GM20000 (cell line): ENCODE data around the gene DDX39A.
"Not testable (repeated sequence)": the region's sequence is repeated elsewhere in the genome, so short reads cannot be mapped to it uniquely, and the experiment has no call there.

Experiments
- DNase-seq: peaks from one replicate; pipeline ENCODE4 v3.0.0; 2012; ENCODE audit warnings: low spot score
- TF ChIP-seq, protein P1 (sequence below): IDR thresholded peaks from 2 replicates; pipeline ENCODE4 v1.5.1; 2012; ENCODE audit warnings: mild to moderate bottlenecking, control low read depth; ENCODE audit errors: extremely low read depth, missing control alignments

DDX39A gene

DNA sequence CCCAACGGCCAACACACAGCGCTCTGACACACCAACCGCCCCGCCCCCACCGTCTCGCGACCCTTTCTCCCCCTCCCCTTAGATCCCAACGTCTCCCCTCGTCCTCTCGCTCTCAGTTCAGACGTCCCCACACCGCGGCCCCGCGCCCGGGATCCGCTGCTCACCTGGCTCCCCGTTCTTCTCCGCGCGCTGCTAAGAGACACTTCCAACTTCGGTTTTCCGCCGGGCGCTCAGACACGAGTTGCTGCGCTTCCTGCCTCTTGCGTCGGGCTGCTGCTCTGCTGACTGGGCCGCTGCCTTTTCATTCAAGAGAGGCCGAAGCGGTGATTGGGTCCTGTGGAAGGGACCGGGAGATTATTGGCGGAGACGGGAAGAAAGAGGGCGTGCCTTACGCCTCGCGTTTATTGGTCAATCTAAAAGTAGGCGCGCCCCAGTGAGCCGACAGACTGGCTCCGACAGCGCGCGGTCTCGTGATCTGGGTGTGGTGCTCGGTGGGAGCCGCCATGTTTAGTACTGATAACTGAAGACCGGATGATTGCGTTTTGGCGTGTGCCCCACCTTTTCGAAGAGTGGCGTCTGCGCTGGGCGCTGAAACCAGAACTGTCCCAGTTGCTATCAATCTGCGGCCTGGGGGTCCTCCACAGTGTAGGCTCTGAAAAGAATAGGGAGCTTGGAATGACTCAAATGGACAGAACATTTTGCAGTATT lies at the start of gene DDX39A:
Gene DDX39A (minus strand): TSS at position 236 of the 708 bp plus-strand sequence. CDS start 6,121 bp downstream, outside the sequence.
- DNase-seq, result peak; percentile 96
- TF ChIP-seq, protein P1, sequence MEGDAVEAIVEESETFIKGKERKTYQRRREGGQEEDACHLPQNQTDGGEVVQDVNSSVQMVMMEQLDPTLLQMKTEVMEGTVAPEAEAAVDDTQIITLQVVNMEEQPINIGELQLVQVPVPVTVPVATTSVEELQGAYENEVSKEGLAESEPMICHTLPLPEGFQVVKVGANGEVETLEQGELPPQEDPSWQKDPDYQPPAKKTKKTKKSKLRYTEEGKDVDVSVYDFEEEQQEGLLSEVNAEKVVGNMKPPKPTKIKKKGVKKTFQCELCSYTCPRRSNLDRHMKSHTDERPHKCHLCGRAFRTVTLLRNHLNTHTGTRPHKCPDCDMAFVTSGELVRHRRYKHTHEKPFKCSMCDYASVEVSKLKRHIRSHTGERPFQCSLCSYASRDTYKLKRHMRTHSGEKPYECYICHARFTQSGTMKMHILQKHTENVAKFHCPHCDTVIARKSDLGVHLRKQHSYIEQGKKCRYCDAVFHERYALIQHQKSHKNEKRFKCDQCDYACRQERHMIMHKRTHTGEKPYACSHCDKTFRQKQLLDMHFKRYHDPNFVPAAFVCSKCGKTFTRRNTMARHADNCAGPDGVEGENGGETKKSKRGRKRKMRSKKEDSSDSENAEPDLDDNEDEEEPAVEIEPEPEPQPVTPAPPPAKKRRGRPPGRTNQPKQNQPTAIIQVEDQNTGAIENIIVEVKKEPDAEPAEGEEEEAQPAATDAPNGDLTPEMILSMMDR, result no peak

DNA sequence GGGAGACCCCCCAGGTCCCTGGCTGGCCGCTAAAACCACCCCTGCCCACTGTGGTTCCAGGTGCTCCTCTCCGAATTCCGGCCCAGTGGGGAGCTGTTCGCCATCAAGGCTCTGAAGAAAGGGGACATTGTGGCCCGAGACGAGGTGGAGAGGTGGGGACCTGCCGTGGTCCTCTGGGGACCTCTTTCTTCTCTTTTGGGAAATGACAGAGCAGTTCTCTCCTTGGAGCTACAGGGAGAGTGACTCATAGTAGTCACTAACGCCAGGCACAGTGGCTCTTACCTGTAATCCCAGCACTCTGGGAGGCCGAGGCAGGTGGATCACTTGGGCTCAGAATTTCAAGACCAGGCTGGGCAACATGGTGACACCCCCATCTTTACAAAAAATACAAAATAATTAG lies 48.7 kb upstream of the DDX39A start:
- DNase-seq, result peak; percentile 10
- TF ChIP-seq, protein P1, result no peak

DNA sequence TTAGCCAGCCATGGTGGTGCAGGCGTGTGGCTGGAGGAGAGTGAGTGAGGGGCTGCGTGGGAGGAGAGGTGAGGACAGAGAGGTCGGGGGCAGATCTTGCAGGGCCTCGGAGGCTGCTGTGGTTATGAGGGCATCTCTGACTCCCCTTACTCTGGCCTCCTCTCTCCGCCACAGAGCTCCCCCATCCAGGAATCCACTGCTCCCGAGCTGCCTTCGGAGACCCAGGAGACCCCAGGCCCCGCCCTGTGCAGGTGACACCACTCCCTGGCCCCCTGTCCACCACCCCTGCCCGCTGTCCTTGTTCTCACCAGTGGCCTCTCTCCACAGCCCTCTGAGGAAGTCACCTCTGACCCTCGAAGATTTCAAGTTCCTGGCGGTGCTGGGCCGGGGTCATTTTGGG lies 48.2 kb upstream of the DDX39A start:
- DNase-seq, result peak; percentile 8
- TF ChIP-seq, protein P1, result no peak

DNA sequence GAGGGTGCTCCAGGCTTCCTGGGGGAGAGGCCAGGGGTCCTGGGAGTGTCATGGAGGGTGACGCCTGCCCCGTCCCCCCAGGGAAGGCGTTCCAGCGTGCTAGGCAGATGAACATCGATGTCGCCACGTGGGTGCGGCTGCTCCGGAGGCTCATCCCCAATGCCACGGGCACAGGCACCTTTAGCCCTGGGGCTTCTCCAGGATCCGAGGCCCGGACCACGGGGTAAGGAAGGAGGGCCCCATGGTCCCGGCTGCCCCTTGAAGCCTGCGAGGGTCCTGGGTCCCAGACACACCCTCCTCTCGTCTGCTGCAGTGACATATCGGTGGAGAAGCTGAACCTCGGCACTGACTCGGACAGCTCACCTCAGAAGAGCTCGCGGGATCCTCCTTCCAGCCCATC lies 44.6 kb upstream of the DDX39A start:
- no peak for DNase-seq
- TF ChIP-seq, protein P1, result no peak

DNA sequence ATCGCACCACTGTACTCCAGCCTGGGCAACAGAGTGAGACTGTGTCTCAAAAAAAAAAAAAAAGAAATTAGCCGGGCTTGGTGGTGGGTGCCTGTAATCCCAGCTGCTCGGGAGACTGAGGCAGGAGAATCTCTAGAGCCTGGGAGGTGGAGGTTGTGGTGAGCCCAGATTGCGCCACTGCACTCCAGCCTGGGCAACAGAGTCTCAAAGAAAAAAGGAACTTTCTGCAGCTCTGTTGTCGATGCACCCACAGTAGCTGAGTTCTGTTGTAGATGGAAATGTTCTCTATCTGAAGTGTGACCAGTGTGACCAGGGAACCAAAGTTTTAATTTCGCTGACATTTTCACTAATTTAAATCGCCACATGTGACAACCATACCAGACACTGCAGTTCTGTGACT lies 43.3 kb upstream of the DDX39A start:
- not testable (repeated sequence) for DNase-seq

DNA sequence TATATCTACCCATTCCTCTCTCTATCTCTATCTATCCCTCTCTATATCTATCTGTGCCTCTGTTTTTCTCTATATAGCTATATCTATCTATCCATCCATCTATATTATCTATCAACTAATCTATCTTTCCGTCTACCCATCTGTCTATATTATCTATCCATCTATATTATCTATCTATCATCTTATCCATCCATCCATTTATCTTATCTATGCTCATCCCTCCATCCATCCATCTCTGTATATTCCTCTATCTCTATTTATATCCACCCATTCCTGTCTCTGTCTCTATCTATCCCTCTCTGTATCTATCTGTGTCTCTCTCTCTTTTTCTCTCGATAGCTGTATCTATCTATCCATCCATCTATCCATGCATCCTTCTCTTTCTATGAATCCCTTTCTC lies 41.8 kb upstream of the DDX39A start:
- TF ChIP-seq, protein P1, result no peak

DNA sequence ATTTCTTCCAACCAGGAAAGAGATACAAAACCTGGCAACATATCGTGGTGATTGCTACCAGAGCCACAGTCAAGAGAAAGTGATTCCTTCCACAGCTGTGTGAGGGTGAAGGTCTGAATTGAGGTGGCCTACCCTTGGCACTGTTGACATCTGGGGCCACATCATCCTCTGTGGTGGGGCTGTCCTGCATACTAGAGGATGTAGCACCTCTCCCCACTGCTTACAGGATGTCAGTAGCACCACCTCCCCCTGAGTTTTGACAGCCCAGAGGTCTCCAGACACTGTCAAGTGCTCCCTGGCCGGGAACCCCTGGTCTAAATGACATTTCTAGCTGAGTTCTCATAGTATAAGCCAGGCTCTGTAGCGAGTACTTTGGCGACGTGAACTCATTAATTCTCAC lies 40.6 kb upstream of the DDX39A start:
- TF ChIP-seq, protein P1, result no peak
- no peak for DNase-seq

More for the DNA sequence above, 41.8 kb upstream of the DDX39A start:
- DNase-seq, result no peak

DNA sequence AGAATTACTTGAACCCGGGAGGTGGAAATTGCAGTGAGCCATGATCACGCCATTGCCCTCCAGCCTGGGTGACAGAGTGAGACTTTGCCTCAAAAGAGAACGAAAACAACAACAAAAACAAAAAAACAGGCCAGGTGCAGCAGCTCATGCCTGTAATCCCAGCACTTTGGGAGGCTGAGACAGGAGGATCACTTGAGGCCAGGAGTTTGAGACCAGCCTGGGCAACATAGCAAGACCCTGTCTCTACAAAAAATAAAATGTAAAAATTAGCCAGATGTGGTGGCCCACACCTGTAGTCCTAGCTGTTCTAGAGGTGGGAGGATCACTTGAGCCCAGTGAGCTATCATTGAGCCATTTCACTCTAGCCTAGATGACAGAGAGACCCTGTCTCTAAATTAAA lies 33.2 kb upstream of the DDX39A start:
- DNase-seq, result not testable (repeated sequence)

DNA sequence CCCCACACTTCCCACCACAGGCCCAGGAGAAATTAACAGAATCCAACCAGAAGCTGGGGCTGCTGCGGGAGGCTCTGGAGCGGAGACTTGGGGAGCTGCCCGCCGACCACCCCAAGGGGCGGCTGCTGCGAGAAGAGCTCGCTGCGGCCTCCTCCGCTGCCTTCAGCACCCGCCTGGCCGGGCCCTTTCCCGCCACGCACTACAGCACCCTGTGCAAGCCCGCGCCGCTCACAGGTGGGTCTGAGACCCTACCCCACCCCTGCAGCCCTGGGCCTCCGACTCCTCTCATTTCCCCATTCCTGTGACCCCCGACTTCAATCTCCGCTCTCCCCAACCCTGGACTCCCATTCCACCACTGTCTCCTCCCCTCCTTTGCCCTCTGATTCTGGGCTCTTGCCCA lies 31.7 kb upstream of the DDX39A start:
- no peak for DNase-seq

More for the DNA sequence above, 31.7 kb upstream of the DDX39A start:
- TF ChIP-seq, protein P1, result no peak
